CD4-positive, alpha-beta memory T cell (primary cell): ENCODE data around the gene DLGAP1. TPM values are rescaled to one million over a fixed set of nuclear protein-coding genes. Genes with fewer than 3 reads are reported as not detected.

Experiments
- CTCF ChIA-PET: fragments of 350-600 bp; sonication (Branson Sonifier 250); formaldehyde crosslinking; loops from one replicate; lab custom pipeline; 2021; ENCODE audit warnings: inconsistent platforms; ENCODE audit not compliant: partially characterized antibody; lab: Charles Lee
- POLR2A ChIA-PET: fragments of 350-600 bp; sonication (Branson Sonifier 250); formaldehyde crosslinking; loops from one replicate; lab custom pipeline; 2021; ENCODE audit not compliant: partially characterized antibody; lab: Charles Lee
- DNase-seq, 5 donors: peaks; one replicate each; pipeline versions ENCODE4 v3.0.0 to v3.0.0-alpha.2; 2020 to 2022; ENCODE audit warnings: mixed read lengths in 1 of 5
- H3K27ac ChIP-seq: one replicate; pipeline ENCODE4 v1.7.0; 2013; ENCODE audit warnings: low read depth, low read length
- H3K27me3 ChIP-seq: 2 replicates; pipeline ENCODE4 v1.7.0; 2013; ENCODE audit warnings: mild to moderate bottlenecking, low read length, moderate library complexity; ENCODE audit not compliant: insufficient read depth
- H3K36me3 ChIP-seq: 2 replicates; pipeline ENCODE4 v1.7.0; 2013; ENCODE audit warnings: mild to moderate bottlenecking, low read length, moderate library complexity; ENCODE audit not compliant: insufficient read depth
- H3K4me1 ChIP-seq: 2 replicates; pipeline ENCODE4 v1.7.0; 2013; ENCODE audit warnings: mild to moderate bottlenecking, low read length, moderate library complexity; ENCODE audit not compliant: insufficient read depth
- H3K4me3 ChIP-seq, 2 donors: one replicate each; pipeline ENCODE4 v1.7.0; 2013; ENCODE audit warnings: low read length in 2 of 2, mild to moderate bottlenecking in 1 of 2
- H3K9me3 ChIP-seq, 2 donors: one replicate each; pipeline ENCODE4 v1.7.0; 2013; ENCODE audit warnings: low read length in 2 of 2, control low read depth in 1 of 2; ENCODE audit not compliant: control insufficient read depth in 1 of 2
- H3K27ac Mint-ChIP-seq, 7 donors: one replicate each; pipeline ENCODE4 v1.8.0; 2020 to 2021; ENCODE audit warnings: mixed read lengths in 7 of 7, mild to moderate bottlenecking in 6 of 7, inconsistent platforms in 3 of 7, moderate library complexity in 3 of 7
- H3K27me3 Mint-ChIP-seq, 2 donors: one replicate each; pipeline ENCODE4 v1.8.0; 2020 to 2021; ENCODE audit warnings: mixed read lengths in 2 of 2
- H3K36me3 Mint-ChIP-seq, 2 donors: one replicate each; pipeline ENCODE4 v1.8.0; 2020 to 2021; ENCODE audit warnings: mixed read lengths in 2 of 2, inconsistent platforms in 1 of 2, mild to moderate bottlenecking in 1 of 2
- H3K4me1 Mint-ChIP-seq, 4 donors: one replicate each; pipeline ENCODE4 v1.8.0; 2020 to 2021; ENCODE audit warnings: mixed read lengths in 4 of 4, mild to moderate bottlenecking in 1 of 4
- H3K4me3 Mint-ChIP-seq, 8 donors: one replicate each; pipeline ENCODE4 v1.8.0; 2020 to 2021; ENCODE audit warnings: mixed read lengths in 8 of 8, mild to moderate bottlenecking in 7 of 8, moderate library complexity in 6 of 8, inconsistent platforms in 3 of 8
- H3K9me3 Mint-ChIP-seq, 8 donors: one replicate each; pipeline ENCODE4 v1.8.0; 2020 to 2021; ENCODE audit warnings: mixed read lengths in 8 of 8, mild to moderate bottlenecking in 5 of 8, inconsistent platforms in 3 of 8, moderate library complexity in 1 of 8
- intact Hi-C: fragments of 100-400 bp; cut with micrococcal nuclease; formaldehyde crosslinking; loops from one replicate; pipeline ENCODE4 v1.15.1; 2023
- polyA plus RNA-seq, 2 donors: library from polyadenylated mRNA; unstranded; fragments of 300-500 nt; fragmentation: Illumina TruSeq; gene quantifications; one replicate each; pipeline ENCODE4 v1.2.3, GENCODE V29; 2021
- total RNA-seq, 2 experiments: library from RNA; stranded (reverse); gene quantifications; one replicate each; pipeline ENCODE4 v1.2.3, GENCODE V29; 2021

DLGAP1 gene
- total and polyA plus RNA-seq, 4 experiments from 2014 or later: 0.17 to 0.71 (median 0.45) TPM

DNA sequence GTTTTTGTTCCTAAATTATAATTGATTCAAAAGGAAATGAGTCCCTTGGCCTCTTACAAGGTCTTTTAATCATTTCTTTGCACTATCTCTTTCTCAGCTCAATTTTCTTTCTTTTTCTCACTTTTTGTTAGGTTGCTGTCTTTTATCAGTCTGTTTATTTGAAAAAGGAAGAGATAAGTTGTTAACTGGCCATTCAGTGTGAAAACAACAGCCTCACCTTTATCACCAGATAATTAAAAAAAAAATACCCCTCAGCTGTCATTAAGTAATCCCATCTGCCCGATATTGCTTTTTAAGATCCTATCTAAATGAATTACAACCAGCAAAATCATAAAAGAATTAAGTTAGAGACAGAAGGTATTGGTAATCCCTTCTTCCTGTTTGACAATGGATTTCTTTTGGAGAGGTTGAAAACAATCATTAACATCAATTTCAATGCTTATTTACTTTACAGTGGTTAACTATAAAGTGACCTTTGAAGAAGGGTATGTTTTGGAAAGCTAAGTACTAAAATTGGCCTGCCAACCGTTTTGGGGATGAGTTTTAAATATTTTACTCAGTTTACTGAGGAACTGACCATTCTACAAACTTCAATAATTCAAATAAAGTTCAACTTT is 900.2 kb downstream of the DLGAP1 start:
- Histone ChIP-seq H3K27me3 (no peaks in the 10 kb centered on the region), H3K27ac (no peak overlapping the region), H3K9me3 (no peaks in the 10 kb centered on the region), H3K4me1 (no peaks in the 10 kb centered on the region), H3K36me3 (no peaks in the 10 kb centered on the region), H3K4me3 (no peak overlapping the region)
- H3K36me3 Mint-ChIP-seq: no peaks in the 10 kb centered on the region
- POLR2A ChIA-PET: no interaction called here
- no peaks in the 10 kb centered on the region for H3K4me1 Mint-ChIP-seq
- no peak overlapping the region for H3K27ac Mint-ChIP-seq
- intact Hi-C loops: no loop called here
- CTCF ChIA-PET: interaction anchor here (1.2 kb wide), 1 partner anchor 30 kb away, joined by 4 read pairs; no protein-coding TSS in a partner anchor
- no peak overlapping the region for H3K4me3 Mint-ChIP-seq
- no peaks in the 10 kb centered on the region for H3K27me3 Mint-ChIP-seq
- no peak for DNase-seq
- no peaks in the 10 kb centered on the region for H3K9me3 Mint-ChIP-seq

- Mint-ChIP-seq H3K27ac (no peak overlapping the region), H3K4me3 (no peak overlapping the region), H3K9me3 (no peaks in the 10 kb centered on the region), H3K36me3 (no peaks in the 10 kb centered on the region), H3K27me3 (no peaks in the 10 kb centered on the region), H3K4me1 (no peaks in the 10 kb centered on the region)
- H3K27me3 ChIP-seq: no peaks in the 10 kb centered on the region
- intact Hi-C loops: no loop called here
- POLR2A ChIA-PET: no interaction called here
- H3K36me3 ChIP-seq: no peaks in the 10 kb centered on the region
- no peak overlapping the region for H3K4me3 ChIP-seq
- H3K9me3 ChIP-seq: no peaks in the 10 kb centered on the region
- no peak overlapping the region for H3K27ac ChIP-seq
- no peaks in the 10 kb centered on the region for H3K4me1 ChIP-seq
- CTCF ChIA-PET: interaction anchor here (1.2 kb wide), 1 partner anchor 31 kb away, joined by 4 read pairs; no protein-coding TSS in a partner anchor
- no peak for DNase-seq
These were observed 901.0 kb downstream of the DLGAP1 start for GRCh38 chr18:3554091-3554601.

DNA sequence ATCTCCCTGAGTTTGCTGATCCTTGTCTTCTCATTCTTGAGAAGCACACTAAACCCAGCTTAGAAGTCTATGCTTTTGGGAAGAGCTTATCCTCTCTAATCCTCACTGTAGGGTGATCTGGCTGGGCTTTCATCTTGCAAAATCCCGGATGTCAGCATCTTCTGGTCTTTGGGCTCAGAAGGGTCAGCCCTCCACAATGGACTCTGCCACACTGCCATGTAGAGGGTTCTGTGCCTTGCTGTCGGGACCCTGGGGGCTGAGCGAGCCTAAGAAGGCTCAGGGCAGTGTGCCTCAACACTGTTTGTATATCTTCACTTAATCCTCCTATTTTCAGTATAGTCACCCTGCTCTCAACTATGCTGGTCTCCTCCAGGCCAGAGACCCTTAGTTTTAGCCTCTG is 902.8 kb downstream of the DLGAP1 start:
- Histone ChIP-seq H3K4me1 (no peaks in the 10 kb centered on the region), H3K27me3 (no peaks in the 10 kb centered on the region), H3K36me3 (no peaks in the 10 kb centered on the region), H3K4me3 (no peak overlapping the region), H3K9me3 (no peaks in the 10 kb centered on the region), H3K27ac (no peak overlapping the region)
- H3K4me3 Mint-ChIP-seq: no peak overlapping the region
- no peaks in the 10 kb centered on the region for H3K4me1 Mint-ChIP-seq
- H3K9me3 Mint-ChIP-seq: no peaks in the 10 kb centered on the region
- CTCF ChIA-PET: no interaction called here
- no peaks in the 10 kb centered on the region for H3K27me3 Mint-ChIP-seq
- DNase-seq: no peak
- H3K36me3 Mint-ChIP-seq: no peaks in the 10 kb centered on the region
- intact Hi-C loops: no loop called here
- POLR2A ChIA-PET: no interaction called here
- peak overlapping the region in 1 of 7 donors; percentile 5 for H3K27ac Mint-ChIP-seq

DNA sequence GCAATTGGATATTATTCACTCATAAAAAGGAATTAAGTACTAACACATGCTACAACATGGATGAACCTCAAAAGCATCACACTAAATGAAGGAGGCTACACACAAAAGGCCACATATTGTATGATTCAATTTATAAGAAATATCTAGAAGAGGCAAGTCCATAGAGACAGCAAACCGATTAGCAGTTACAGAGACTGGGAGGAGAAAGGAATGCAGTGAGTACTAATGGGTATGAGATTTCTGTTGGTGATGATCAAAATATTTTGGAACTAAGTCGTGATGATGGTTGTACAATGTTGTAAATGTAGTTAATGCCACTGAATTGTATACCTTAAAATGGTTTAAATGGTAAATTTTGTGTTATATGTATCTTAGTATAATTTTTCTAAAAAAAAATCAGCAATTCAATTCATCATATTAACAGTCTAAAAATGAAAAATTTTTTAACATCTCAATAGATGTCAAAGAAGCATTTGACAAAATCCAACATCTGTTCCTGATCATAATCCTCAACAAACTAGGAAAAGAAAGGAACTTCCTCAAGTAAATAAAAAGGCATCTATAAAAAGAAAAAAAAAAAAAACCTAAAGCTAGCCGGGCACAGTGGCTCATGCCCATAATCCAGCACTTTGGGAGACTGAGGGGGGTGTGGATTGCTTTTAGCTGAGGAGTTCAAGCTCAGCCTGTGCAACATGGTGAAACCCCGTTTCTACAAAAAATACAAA is 907.1 kb downstream of the DLGAP1 start:
- no peak overlapping the region for H3K4me3 Mint-ChIP-seq
- Histone ChIP-seq H3K27ac (no peak overlapping the region), H3K4me3 (no peak overlapping the region), H3K4me1 (no peaks in the 10 kb centered on the region), H3K27me3 (no peaks in the 10 kb centered on the region), H3K9me3 (no peaks in the 10 kb centered on the region), H3K36me3 (no peaks in the 10 kb centered on the region)
- CTCF ChIA-PET: interaction anchor here (0.6 kb wide), 1 partner anchor 8 kb away, joined by 3 read pairs; no protein-coding TSS in a partner anchor
- H3K27ac Mint-ChIP-seq: no peak overlapping the region
- no peaks in the 10 kb centered on the region for H3K36me3 Mint-ChIP-seq
- no peaks in the 10 kb centered on the region for H3K9me3 Mint-ChIP-seq
- no peaks in the 10 kb centered on the region for H3K27me3 Mint-ChIP-seq
- DNase-seq: no peak
- POLR2A ChIA-PET: no interaction called here
- H3K4me1 Mint-ChIP-seq: no peaks in the 10 kb centered on the region
- intact Hi-C loops: no loop called here

DNA sequence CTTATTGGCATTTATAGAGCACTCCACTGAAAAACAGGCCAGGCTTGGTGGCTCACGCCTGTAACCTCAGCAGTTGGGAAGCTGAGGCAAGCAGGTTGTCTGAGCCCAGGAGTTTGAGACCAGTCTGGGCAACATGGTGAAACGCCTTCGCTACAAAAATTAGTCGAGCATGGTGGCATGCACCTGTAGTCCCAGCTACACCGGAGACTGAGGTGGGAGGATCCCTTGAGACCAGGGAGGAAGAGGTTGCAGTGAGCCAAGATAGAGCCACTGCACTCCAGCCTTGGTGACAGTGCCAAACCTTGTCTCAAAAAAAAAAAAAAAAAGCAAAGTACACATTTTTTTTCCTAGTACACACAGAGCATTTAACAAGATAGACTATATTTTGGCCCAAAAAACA is 909.0 kb downstream of the DLGAP1 start:
- H3K4me3 Mint-ChIP-seq: no peak overlapping the region
- intact Hi-C loops: no loop called here
- Histone ChIP-seq H3K27ac (no peak overlapping the region), H3K27me3 (no peaks in the 10 kb centered on the region), H3K9me3 (no peaks in the 10 kb centered on the region), H3K36me3 (no peaks in the 10 kb centered on the region), H3K4me1 (no peaks in the 10 kb centered on the region), H3K4me3 (no peak overlapping the region)
- ChIA-PET POLR2A (no interaction called here), CTCF (interaction anchor here (0.9 kb wide), 1 partner anchor 37 kb away, joined by 3 read pairs; no protein-coding TSS in a partner anchor)
- H3K27me3 Mint-ChIP-seq: no peaks in the 10 kb centered on the region
- H3K27ac Mint-ChIP-seq: no peak overlapping the region
- peaks cover 0 to 5% (median 0%) of the 10 kb centered on the region in 4 donors for H3K4me1 Mint-ChIP-seq
- H3K36me3 Mint-ChIP-seq: no peaks in the 10 kb centered on the region
- H3K9me3 Mint-ChIP-seq: no peaks in the 10 kb centered on the region
- no peak for DNase-seq

DNA sequence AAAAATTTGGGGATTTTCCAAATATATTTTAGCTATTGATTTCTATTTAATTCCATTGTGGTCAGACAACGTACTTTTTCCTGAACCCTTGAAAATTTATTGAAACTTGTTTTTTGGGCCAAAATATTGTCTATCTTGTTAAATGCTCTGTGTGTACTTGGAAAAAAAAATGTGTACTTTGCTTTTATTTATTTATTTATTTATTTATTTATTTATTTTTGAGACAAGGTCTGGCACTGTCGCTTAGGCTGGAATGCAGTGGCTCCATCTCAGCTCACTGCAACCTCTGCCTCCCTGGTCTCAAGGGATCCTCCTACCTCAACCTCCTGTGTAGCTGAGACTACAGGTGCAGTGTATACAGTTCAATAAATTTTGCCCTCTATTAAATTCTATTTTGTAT is 910.6 kb downstream of the DLGAP1 start:
- H3K27ac ChIP-seq: no peak overlapping the region
- peaks cover 0 to 5% (median under 1%) of the 10 kb centered on the region in 4 donors for H3K4me1 Mint-ChIP-seq
- no peak for DNase-seq
- H3K36me3 Mint-ChIP-seq: no peaks in the 10 kb centered on the region
- intact Hi-C loops: no loop called here
- no peaks in the 10 kb centered on the region for H3K4me1 ChIP-seq
- ChIA-PET CTCF (interaction anchor here (1.0 to 1.1 kb wide), 2 partner anchors 18 to 41 kb away, joined by 3 read pairs; no protein-coding TSS in a partner anchor), POLR2A (no interaction called here)
- H3K9me3 ChIP-seq: no peaks in the 10 kb centered on the region
- no peak overlapping the region for H3K4me3 ChIP-seq
- H3K36me3 ChIP-seq: no peaks in the 10 kb centered on the region
- no peak overlapping the region for H3K27ac Mint-ChIP-seq
- no peaks in the 10 kb centered on the region for H3K27me3 Mint-ChIP-seq
- no peak overlapping the region for H3K4me3 Mint-ChIP-seq
- H3K9me3 Mint-ChIP-seq: no peaks in the 10 kb centered on the region
- H3K27me3 ChIP-seq: no peaks in the 10 kb centered on the region

- Mint-ChIP-seq H3K36me3 (no peaks in the 10 kb centered on the region), H3K9me3 (no peaks in the 10 kb centered on the region), H3K27me3 (no peaks in the 10 kb centered on the region), H3K4me1 (peaks cover 0 to 5% (median under 1%) of the 10 kb centered on the region in 4 donors), H3K27ac (no peak overlapping the region), H3K4me3 (no peak overlapping the region)
- Histone ChIP-seq H3K27ac (no peak overlapping the region), H3K4me3 (no peak overlapping the region), H3K36me3 (no peaks in the 10 kb centered on the region), H3K4me1 (no peaks in the 10 kb centered on the region), H3K27me3 (no peaks in the 10 kb centered on the region), H3K9me3 (no peaks in the 10 kb centered on the region)
- ChIA-PET POLR2A (no interaction called here), CTCF (interaction anchor here (1.1 to 1.6 kb wide), 2 partner anchors 44 to 60 kb away, joined by 3 to 5 read pairs; no protein-coding TSS in a partner anchor)
- no peak for DNase-seq
- intact Hi-C loops: no loop called here
These were observed 913.3 kb downstream of the DLGAP1 start for GRCh38 chr18:3541549-3542386.
